ENCODE measurements around the gene OGDHL.

OGDHL gene

DNA sequence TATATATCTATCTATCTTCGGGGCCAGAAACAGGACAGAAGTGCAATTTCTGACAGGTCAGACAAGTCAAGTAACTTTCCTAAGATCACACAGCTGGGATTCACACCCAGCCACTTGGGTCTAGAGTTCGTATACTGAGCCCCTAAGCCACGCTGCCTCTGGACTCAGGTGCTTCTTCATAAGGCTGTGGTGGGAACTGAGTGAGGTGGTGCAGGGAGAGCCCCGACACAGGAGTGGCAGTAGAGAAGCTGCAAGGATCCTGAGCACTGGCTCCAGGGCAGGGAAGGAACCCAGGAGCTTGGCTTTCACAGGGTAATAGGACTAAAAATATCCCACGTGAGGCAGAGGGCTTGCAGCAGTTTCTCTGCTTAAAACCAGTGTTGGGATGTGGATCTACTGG, 48.9 kb downstream of the OGDHL start:
- Histone ChIP-seq H3K36me3 (ENCODE audit: control insufficient read depth, insufficient read depth, low read length) (no peaks in the 10 kb centered on the region), H3K4me3 (ENCODE audit: extremely low read depth, insufficient read depth, low read length, poor library complexity, severe bottlenecking) (no peak overlapping the region), H3K4me1 (ENCODE audit: control insufficient read depth, insufficient read depth, low read length, poor library complexity, severe bottlenecking) (no peaks in the 10 kb centered on the region), H3K9me3 (ENCODE audit: control insufficient read depth, low read length) (no peaks in the 10 kb centered on the region), H3K27ac (ENCODE audit: low read depth, low read length, severe bottlenecking) (no peak overlapping the region)
- WGBS, 2 experiments (ENCODE audit: insufficient coverage in 2 of 2) = 88 to 94% methylated on average over 2 of the region's 5 CpGs

DNA sequence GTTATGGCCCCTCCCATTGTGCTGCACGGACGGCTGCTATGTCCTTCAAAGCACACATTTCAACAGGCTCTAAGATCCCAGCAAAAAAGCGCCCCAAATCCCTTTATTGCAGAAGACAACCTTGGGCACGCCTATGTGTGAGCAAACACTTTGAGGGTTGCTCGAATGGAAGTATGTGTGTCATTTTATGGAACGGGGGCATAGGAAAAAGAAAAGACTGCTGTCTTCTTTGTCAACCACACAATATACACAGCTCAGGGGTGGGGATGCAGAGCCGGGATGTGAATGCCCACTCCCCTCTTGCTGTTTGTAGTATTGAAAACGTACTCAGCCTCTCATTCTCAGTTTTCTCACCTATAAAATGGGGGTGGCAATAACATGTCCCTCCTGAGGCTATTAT, 50.6 kb downstream of the OGDHL start:
- Histone ChIP-seq H3K9me3 (ENCODE audit: control insufficient read depth, low read length) (no peaks in the 10 kb centered on the region), H3K27ac (ENCODE audit: low read depth, low read length, severe bottlenecking) (no peak overlapping the region), H3K4me3 (ENCODE audit: extremely low read depth, insufficient read depth, low read length, poor library complexity, severe bottlenecking) (no peak overlapping the region), H3K36me3 (ENCODE audit: control insufficient read depth, insufficient read depth, low read length) (no peaks in the 10 kb centered on the region), H3K4me1 (ENCODE audit: control insufficient read depth, insufficient read depth, low read length, poor library complexity, severe bottlenecking) (no peaks in the 10 kb centered on the region)
- 89% methylated on average over 3 of the region's 8 CpGs; no CpG with 5 or more reads in 1 of the 2 experiments for WGBS, 2 experiments (ENCODE audit: insufficient coverage in 2 of 2)

DNA sequence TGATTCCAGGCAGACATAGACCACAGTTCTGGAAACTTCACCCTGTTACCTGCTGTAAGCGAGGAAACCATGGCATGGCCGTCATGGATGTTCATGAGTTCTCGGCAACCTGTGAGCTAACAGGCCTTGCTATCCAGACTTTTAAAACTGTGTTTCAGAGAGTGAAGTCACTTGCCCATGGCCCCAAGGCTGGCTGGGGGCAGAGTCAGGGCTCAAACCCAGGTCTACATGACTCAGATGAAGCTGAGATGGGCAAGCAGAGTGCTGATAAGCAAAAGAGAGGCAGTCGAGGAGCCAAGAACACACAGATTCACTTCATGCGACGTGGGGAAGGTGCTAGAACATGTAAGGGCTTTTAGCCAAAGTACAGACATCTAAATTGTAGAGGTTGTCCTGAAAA, 51.2 kb downstream of the OGDHL start:
- Histone ChIP-seq H3K4me3 (ENCODE audit: extremely low read depth, insufficient read depth, low read length, poor library complexity, severe bottlenecking) (no peak overlapping the region), H3K36me3 (ENCODE audit: control insufficient read depth, insufficient read depth, low read length) (no peaks in the 10 kb centered on the region), H3K27ac (ENCODE audit: low read depth, low read length, severe bottlenecking) (no peak overlapping the region), H3K4me1 (ENCODE audit: control insufficient read depth, insufficient read depth, low read length, poor library complexity, severe bottlenecking) (no peaks in the 10 kb centered on the region), H3K9me3 (ENCODE audit: control insufficient read depth, low read length) (no peaks in the 10 kb centered on the region)
- 90 to 91% methylated on average over 6 of the region's 6 CpGs for WGBS, 2 experiments (ENCODE audit: insufficient coverage in 2 of 2)

DNA sequence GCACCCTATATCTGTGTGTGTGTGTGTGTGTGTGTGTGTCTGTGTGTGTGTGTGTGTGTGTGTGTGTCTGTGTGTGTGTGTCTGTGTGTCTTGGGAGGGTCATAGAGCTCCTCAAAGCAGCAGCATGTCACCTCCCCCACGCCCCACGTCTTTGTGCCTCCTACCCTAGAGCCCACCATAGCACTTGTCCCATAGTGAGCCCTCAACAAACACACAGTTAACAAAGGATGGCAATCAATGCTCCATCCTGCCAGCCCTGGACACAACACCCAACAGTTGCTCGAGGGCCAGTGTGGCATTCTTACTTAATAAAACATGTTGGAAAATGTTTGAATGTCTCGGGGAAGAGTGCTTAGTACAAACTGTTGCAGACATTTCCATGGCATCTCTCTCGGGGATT, 52.2 kb downstream of the OGDHL start:
- Histone ChIP-seq H3K27ac (ENCODE audit: low read depth, low read length, severe bottlenecking) (no peak overlapping the region), H3K4me1 (ENCODE audit: control insufficient read depth, insufficient read depth, low read length, poor library complexity, severe bottlenecking) (no peaks in the 10 kb centered on the region), H3K9me3 (ENCODE audit: control insufficient read depth, low read length) (no peaks in the 10 kb centered on the region), H3K36me3 (ENCODE audit: control insufficient read depth, insufficient read depth, low read length) (no peaks in the 10 kb centered on the region), H3K4me3 (ENCODE audit: extremely low read depth, insufficient read depth, low read length, poor library complexity, severe bottlenecking) (no peak overlapping the region)
- WGBS, 2 experiments (ENCODE audit: insufficient coverage in 2 of 2) = 63 to 95% methylated on average over 4 of the region's 5 CpGs

DNA sequence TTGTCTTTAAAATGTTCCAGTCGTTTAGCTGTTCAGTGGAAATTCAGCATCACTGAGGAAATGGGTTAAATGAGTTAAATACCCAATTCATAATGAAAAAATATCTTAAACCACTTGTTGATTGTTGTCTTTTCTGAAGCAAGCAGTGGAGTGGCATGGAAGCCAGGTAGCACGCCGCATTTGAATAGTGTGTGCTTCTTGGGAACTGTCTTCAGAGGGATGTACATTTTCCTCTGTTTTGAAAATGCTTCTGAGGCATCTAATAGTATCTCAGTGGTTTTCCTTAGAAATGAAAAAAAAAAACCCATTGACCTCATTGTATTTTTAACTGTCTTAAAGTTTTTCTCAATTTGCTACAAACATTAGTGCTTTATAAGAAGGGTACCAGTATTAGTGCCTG, 54.5 kb downstream of the OGDHL start:
- Histone ChIP-seq H3K9me3 (ENCODE audit: control insufficient read depth, low read length) (no peaks in the 10 kb centered on the region), H3K27ac (ENCODE audit: low read depth, low read length, severe bottlenecking) (no peak overlapping the region), H3K4me1 (ENCODE audit: control insufficient read depth, insufficient read depth, low read length, poor library complexity, severe bottlenecking) (no peaks in the 10 kb centered on the region), H3K36me3 (ENCODE audit: control insufficient read depth, insufficient read depth, low read length) (no peaks in the 10 kb centered on the region), H3K4me3 (ENCODE audit: extremely low read depth, insufficient read depth, low read length, poor library complexity, severe bottlenecking) (no peak overlapping the region)
- 75 to 79% methylated on average over 2 of the region's 3 CpGs for WGBS, 2 experiments (ENCODE audit: insufficient coverage in 2 of 2)

DNA sequence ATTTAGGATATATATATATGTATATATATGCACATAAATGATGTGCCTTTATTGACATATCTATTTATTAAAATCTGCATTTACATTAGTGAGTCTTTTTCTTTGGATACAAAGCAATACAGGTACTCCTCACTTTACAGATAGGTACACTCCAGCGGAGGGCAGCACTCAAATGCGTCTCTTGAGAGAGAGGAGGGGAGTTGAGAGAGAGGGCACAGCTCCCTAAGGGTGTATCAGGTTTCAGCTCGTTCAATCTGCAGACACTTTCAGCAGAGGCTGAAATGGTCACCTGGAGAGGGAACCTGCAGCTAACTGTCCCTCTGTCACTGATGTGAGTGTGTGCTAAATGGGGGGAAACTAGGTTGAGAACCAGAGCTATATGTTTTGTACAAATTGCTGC, 61.1 kb downstream of the OGDHL start:
- H3K36me3 ChIP-seq (ENCODE audit: control insufficient read depth, insufficient read depth, low read length) = no peaks in the 10 kb centered on the region
- no peak overlapping the region for H3K4me3 ChIP-seq (ENCODE audit: extremely low read depth, insufficient read depth, low read length, poor library complexity, severe bottlenecking)
- H3K9me3 ChIP-seq (ENCODE audit: control insufficient read depth, low read length) = no peaks in the 10 kb centered on the region
- WGBS, 2 experiments (ENCODE audit: insufficient coverage in 2 of 2) = 0% methylated on average over 1 of the region's 3 CpGs; no CpG with 5 or more reads in 1 of the 2 experiments
- H3K27ac ChIP-seq (ENCODE audit: low read depth, low read length, severe bottlenecking) = no peak overlapping the region
- no peaks in the 10 kb centered on the region for H3K4me1 ChIP-seq (ENCODE audit: control insufficient read depth, insufficient read depth, low read length, poor library complexity, severe bottlenecking)

DNA sequence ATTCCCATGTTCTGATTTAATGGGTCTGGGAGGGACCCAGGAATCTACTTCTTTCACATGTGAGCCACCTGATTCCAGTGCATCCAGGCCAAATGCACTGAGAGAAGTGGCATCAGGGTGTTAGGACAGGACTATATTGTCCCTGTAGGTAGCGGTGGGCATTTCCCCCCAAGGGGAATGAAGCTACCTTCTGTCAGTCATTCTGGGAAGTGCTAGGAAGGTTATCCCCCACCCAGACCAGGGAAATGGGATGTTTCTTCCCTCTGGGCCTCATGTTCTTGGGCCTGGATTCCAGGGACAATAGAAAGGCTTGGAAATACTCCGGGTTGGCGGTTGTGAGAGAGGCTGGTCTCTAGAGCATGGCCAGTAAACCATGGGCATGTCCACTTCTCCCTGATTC, 61.9 kb downstream of the OGDHL start:
- H3K36me3 ChIP-seq (ENCODE audit: control insufficient read depth, insufficient read depth, low read length) = no peaks in the 10 kb centered on the region
- WGBS, 2 experiments (ENCODE audit: insufficient coverage in 2 of 2) = 100% methylated on average over 1 of the region's 3 CpGs; no CpG with 5 or more reads in 1 of the 2 experiments
- H3K9me3 ChIP-seq (ENCODE audit: control insufficient read depth, low read length) = no peaks in the 10 kb centered on the region
- H3K4me1 ChIP-seq (ENCODE audit: control insufficient read depth, insufficient read depth, low read length, poor library complexity, severe bottlenecking) = no peaks in the 10 kb centered on the region
- H3K27ac ChIP-seq (ENCODE audit: low read depth, low read length, severe bottlenecking) = no peak overlapping the region
- H3K4me3 ChIP-seq (ENCODE audit: extremely low read depth, insufficient read depth, low read length, poor library complexity, severe bottlenecking) = no peak overlapping the region

DNA sequence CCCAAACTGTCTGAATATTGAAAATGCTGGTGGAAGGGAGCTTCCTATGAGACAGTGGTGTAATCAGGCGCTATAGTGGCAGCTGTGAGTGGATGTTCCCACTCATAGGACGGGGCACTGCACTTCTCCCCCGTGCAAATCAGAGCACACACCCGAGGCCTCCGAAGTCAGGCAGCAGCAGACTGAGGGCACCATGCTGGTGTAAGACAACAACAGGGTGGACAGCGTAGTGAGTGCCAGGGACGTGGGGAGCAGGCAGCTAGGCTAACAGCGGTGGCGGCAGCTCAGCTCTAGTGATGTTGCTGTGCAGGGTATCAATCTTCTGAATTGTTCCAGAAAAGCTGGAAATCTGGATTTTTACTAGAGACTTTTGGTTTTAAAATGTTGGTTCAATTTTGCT, 63.4 kb downstream of the OGDHL start:
- no peaks in the 10 kb centered on the region for H3K4me1 ChIP-seq (ENCODE audit: control insufficient read depth, insufficient read depth, low read length, poor library complexity, severe bottlenecking)
- no peaks in the 10 kb centered on the region for H3K9me3 ChIP-seq (ENCODE audit: control insufficient read depth, low read length)
- 85 to 86% methylated on average over 8 to 9 of the region's 9 CpGs for WGBS, 2 experiments (ENCODE audit: insufficient coverage in 2 of 2)
- no peak overlapping the region for H3K4me3 ChIP-seq (ENCODE audit: extremely low read depth, insufficient read depth, low read length, poor library complexity, severe bottlenecking)
- no peaks in the 10 kb centered on the region for H3K36me3 ChIP-seq (ENCODE audit: control insufficient read depth, insufficient read depth, low read length)
- H3K27ac ChIP-seq (ENCODE audit: low read depth, low read length, severe bottlenecking) = no peak overlapping the region

DNA sequence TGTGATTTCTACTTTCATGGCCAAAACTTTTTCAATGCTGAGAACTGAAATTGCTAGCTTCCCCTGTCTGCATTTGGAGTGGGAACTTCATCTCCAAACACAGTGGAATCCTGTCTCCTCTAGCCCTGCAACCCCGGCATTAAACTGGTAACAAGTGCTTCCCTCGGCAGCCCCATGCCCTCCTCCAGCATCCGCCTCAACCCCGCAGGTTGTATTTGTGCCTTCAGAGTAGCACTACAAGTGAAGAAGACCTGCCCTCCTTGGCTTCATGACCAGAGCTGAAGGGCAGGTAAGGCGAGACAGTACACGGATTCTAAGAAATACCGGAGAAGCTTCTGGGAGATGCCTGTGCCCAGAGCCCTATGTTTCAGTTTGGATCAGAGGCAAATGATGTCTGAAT, 65.8 kb downstream of the OGDHL start:
- no peaks in the 10 kb centered on the region for H3K36me3 ChIP-seq (ENCODE audit: control insufficient read depth, insufficient read depth, low read length)
- no peaks in the 10 kb centered on the region for H3K4me1 ChIP-seq (ENCODE audit: control insufficient read depth, insufficient read depth, low read length, poor library complexity, severe bottlenecking)
- no peak overlapping the region for H3K27ac ChIP-seq (ENCODE audit: low read depth, low read length, severe bottlenecking)
- H3K9me3 ChIP-seq (ENCODE audit: control insufficient read depth, low read length) = no peaks in the 10 kb centered on the region
- H3K4me3 ChIP-seq (ENCODE audit: extremely low read depth, insufficient read depth, low read length, poor library complexity, severe bottlenecking) = no peak overlapping the region
- WGBS, 2 experiments (ENCODE audit: insufficient coverage in 2 of 2) = 84 to 86% methylated on average over 4 to 7 of the region's 7 CpGs

DNA sequence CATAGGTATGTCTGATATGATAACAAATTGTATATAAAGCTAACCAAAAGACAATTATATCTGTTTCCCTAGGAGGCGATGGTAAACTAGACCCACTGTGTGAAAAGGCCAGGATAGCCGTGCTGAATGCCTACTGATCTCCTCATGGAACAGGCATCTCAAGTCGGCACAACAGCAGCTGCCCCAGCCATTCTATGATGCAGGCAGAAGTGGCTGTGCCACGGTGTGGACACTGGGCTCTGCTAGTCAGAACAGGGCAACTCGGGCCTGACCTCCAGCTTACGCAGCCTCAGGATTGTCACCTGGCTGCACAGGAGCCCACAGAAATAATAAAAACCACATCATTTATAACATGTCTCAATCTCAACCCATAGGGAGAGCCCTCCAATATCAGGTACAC, 67.7 kb downstream of the OGDHL start:
- no peak overlapping the region for H3K4me3 ChIP-seq (ENCODE audit: extremely low read depth, insufficient read depth, low read length, poor library complexity, severe bottlenecking)
- H3K9me3 ChIP-seq (ENCODE audit: control insufficient read depth, low read length) = no peaks in the 10 kb centered on the region
- H3K36me3 ChIP-seq (ENCODE audit: control insufficient read depth, insufficient read depth, low read length) = no peaks in the 10 kb centered on the region
- no peaks in the 10 kb centered on the region for H3K4me1 ChIP-seq (ENCODE audit: control insufficient read depth, insufficient read depth, low read length, poor library complexity, severe bottlenecking)
- 86 to 91% methylated on average over 6 of the region's 6 CpGs for WGBS, 2 experiments (ENCODE audit: insufficient coverage in 2 of 2)
- no peak overlapping the region for H3K27ac ChIP-seq (ENCODE audit: low read depth, low read length, severe bottlenecking)

DNA sequence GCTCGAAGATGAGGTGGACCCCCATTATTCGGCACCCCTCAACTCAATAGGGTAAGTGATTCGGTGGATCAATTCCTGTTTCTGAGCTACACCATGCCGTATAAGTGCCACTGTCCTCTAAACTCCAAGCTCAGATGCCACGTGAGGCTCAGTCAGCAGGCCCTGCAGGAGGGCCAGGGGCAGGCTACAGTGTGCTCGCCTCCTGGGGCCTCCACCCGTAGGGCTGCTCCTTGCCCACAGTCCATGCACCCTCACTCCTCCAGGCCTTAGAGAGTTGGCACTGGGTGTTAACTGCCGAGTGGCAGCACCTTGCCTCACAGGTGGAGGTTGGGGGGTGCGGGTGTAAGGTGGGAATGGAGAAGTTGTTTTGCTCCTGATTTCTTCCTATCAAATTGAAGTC, 70.5 kb downstream of the OGDHL start:
- H3K27ac ChIP-seq (ENCODE audit: low read depth, low read length, severe bottlenecking) = no peak overlapping the region
- H3K4me3 ChIP-seq (ENCODE audit: extremely low read depth, insufficient read depth, low read length, poor library complexity, severe bottlenecking) = no peak overlapping the region
- 67 to 85% methylated on average over 5 of the region's 9 CpGs for whole genome bisulfite sequencing, 2 experiments (ENCODE audit: insufficient coverage in 2 of 2)
- H3K4me1 ChIP-seq (ENCODE audit: control insufficient read depth, insufficient read depth, low read length, poor library complexity, severe bottlenecking) = no peaks in the 10 kb centered on the region
- no peaks in the 10 kb centered on the region for H3K36me3 ChIP-seq (ENCODE audit: control insufficient read depth, insufficient read depth, low read length)
- H3K9me3 ChIP-seq (ENCODE audit: control insufficient read depth, low read length) = peaks cover 7% of the 10 kb centered on the region

Measured in mesodermal cell (in vitro differentiated cells).